GM19035 (cell line): ENCODE data around the gene TMEM45B.

ENCODE experiments used
- ATAC-seq: cut with Tn5 transposase; IDR thresholded peaks from one replicate; pipeline ENCODE4 v1.9.1; 2021; ENCODE audit not compliant: unreplicated experiment

The TMEM45B gene

GRCh38 chr11:129896062-129896461 lies 80.4 kb downstream of the TMEM45B start:
- ATAC-seq, result no peak

- no peak for ATAC-seq
Observed at GRCh38 chr11:129905402-129905801, 89.8 kb downstream of the TMEM45B start.
